ENCODE results near the gene SMIM45.
A peak's percentile ranks its signal among the peaks of the same experiment; 100 is the strongest.

The SMIM45 gene

DNA sequence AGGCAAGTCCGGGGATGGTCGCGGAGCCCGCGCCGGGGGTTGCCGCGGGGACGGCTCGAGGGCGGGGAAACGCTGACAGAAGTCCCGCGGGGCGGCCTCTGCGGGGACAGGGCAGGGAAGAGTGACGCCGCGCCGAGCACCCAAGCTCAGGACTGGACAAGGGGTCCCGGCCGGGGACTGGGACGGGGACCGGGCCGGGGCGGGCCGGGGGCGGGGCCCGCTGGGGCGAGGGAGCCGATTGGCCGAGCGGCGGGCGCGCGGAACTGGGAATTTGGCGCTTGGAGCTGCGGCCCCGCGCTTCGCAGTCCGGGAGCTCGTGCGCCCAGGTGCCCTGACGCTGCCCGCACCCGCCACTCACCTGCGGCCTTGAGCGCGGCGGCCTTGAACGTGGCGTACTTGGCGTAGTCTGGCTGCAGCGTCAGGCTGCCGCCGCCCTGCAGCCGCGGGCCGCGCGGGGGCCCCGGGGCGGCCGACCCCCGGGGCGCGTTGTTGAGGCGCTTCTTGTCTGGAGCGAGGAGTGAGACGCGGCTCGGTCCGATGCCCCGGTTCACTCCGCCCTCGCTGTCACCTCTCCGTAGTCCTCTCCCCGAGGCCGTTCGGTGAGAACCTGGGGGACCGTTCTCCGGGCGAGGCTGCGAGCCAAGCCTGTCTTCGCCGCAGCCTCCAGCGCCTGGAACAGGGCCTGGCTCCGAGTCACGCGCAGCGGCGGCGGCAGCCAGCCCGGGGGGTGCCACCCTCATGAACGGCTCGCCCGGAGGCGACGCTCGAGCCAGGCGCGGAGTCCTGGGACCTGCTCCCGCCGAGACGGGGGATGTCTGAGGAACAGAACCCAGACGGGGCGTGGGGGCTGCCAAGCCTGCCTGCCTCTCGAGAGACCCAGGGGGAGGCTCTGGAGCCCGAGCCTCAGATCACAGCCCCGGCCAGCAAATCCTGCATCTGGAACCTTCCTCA, 41.6 kb upstream of the SMIM45 start:
- TF ChIP-seq POLR2AphosphoS5 (IDR thresholded peaks at IDR 0.05) (no peak), POLR2A (IDR thresholded peaks at IDR 0.05) (no peak), EP300 (IDR thresholded peaks at IDR 0.05) (no peak), CTCF (IDR thresholded peaks at IDR 0.05) (no peak)
- no peaks in the 10 kb centered on the region for H3K9me3 ChIP-seq
- H3K4me1 ChIP-seq = peaks cover 29 to 55% (median 35%) of the 10 kb centered on the region in 4 donors
- peaks cover 6 to 25% (median 14%) of the 10 kb centered on the region in 4 donors for H3K36me3 ChIP-seq
- peak in 1 of 2 donors; percentile 88 for DNase-seq
- ATAC-seq (ENCODE audit: low FRiP score in 2 of 2) = peak in 1 of 2 donors; percentile 32
- no peak overlapping the region for H3K27ac ChIP-seq
- H3K4me3 ChIP-seq = peak overlapping the region in 3 of 4 donors; percentile 28 to 40 (median 38)
- WGBS, 2 donors = 1 to 7% methylated on average over 6 to 31 of the region's 112 CpGs
- H3K27me3 ChIP-seq = peaks cover 0 to 61% (median 47%) of the 10 kb centered on the region in 4 donors

DNA sequence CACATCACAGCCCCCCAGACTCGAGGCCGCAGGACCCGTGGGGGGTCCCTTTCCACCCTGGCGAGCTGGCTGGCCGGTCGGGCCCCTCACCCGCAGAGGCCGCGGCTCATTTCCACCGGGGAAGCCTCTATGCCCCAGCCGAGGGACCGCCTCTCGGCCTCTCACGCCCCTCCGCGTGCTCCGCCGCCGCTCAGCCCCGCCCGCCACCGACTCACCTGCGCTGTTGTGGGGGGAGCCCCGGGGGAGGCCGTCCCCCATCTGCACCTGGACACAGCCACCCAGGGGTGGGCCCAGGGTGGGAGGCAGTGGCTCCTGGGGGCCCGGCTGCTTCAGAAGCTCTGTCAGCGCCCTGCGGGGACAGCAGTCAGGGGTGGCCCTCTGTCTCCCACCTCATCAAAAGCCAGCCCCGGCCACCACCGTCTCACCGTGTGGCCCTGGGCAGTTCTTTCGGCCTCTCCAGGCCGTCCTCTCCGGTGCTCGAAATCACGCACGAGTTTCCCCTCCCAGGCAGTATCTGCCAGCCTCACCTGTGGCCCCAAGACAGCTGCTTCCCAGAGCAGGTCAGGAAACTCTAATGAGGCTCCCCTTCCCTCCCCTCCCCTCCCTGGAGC, 40.8 kb upstream of the SMIM45 start:
- ATAC-seq (ENCODE audit: low FRiP score in 2 of 2) (no peak), DNase-seq (peak in 1 of 2 donors; percentile 86)
- WGBS, 2 donors = 17 to 26% methylated on average over 6 to 14 of the region's 37 CpGs
- H3K4me3 ChIP-seq = peak overlapping the region in 3 of 4 donors; percentile 28 to 40 (median 38)
- TF ChIP-seq CTCF (IDR thresholded peaks at IDR 0.05) = no peak
- TF ChIP-seq EP300 (IDR thresholded peaks at IDR 0.05) = no peak
- no peak for TF ChIP-seq POLR2AphosphoS5 (IDR thresholded peaks at IDR 0.05)
- no peak for TF ChIP-seq POLR2A (IDR thresholded peaks at IDR 0.05)
- H3K27me3 ChIP-seq = peaks cover 0 to 68% (median 54%) of the 10 kb centered on the region in 4 donors
- peaks cover 0 to 17% (median 8%) of the 10 kb centered on the region in 4 donors for H3K36me3 ChIP-seq
- H3K27ac ChIP-seq = no peak overlapping the region
- H3K9me3 ChIP-seq = no peaks in the 10 kb centered on the region
- peaks cover 31 to 60% (median 37%) of the 10 kb centered on the region in 4 donors for H3K4me1 ChIP-seq

DNA sequence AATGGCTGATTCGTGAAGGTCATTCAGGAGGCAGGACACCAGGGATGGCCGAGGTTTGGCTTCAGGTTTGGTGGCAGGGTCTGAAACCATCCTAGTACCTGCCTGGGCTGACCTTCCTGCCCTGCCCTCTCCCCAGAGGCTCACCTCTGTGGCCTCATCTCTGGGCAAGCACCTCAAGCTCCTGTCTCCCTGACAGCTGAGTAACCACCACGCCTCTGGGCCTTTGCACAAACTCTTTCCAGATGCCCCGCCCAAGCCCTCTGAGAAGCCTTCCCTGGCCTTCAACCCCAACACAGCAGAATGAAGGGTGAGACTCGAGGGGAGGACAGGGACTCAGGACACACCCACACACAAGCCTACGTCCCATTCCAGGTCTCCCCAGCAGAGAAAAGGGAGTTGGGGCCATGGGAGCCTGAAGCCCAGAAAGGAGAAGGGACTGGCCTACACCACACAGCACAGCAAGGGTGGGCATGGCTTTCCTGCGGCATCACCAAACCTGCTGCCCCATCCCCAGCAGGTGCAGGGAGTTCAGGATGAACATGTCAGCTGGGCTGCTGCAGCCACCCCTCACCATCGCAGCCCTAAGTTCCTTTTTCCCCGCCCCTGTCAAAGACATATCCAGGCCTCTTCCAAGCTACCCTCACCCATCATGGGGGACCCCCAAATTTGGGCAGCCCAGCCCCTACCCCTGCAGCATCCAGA, 39.5 kb upstream of the SMIM45 start:
- DNase-seq = no peak
- Histone ChIP-seq H3K4me1 (peaks cover 31 to 60% (median 37%) of the 10 kb centered on the region in 4 donors), H3K27ac (no peak overlapping the region), H3K36me3 (peaks cover 0 to 4% (median under 1%) of the 10 kb centered on the region in 4 donors), H3K4me3 (no peak overlapping the region), H3K27me3 (peaks cover 0 to 72% (median 60%) of the 10 kb centered on the region in 4 donors), H3K9me3 (no peaks in the 10 kb centered on the region)
- ATAC-seq (ENCODE audit: low FRiP score in 2 of 2) = no peak
- 75 to 84% methylated on average over 7 to 9 of the region's 9 CpGs for WGBS, 2 donors
- TF ChIP-seq POLR2A (IDR thresholded peaks at IDR 0.05) (no peak), CTCF (IDR thresholded peaks at IDR 0.05) (no peak), POLR2AphosphoS5 (IDR thresholded peaks at IDR 0.05) (no peak), EP300 (IDR thresholded peaks at IDR 0.05) (no peak)

- no peak overlapping the region for H3K27ac ChIP-seq
- no peaks in the 10 kb centered on the region for H3K9me3 ChIP-seq
- H3K27me3 ChIP-seq = peaks cover 0 to 76% (median 62%) of the 10 kb centered on the region in 4 donors
- WGBS, 2 donors = 63 to 71% methylated on average over 2 to 11 of the region's 11 CpGs
- no peaks in the 10 kb centered on the region for H3K36me3 ChIP-seq
- ATAC-seq (ENCODE audit: low FRiP score in 2 of 2) (no peak), DNase-seq (no peak)
- peaks cover 35 to 60% (median 41%) of the 10 kb centered on the region in 4 donors for H3K4me1 ChIP-seq
- H3K4me3 ChIP-seq = no peak overlapping the region
- no peak for TF ChIP-seq EP300 (IDR thresholded peaks at IDR 0.05)
- no peak for TF ChIP-seq POLR2A (IDR thresholded peaks at IDR 0.05)
- TF ChIP-seq POLR2AphosphoS5 (IDR thresholded peaks at IDR 0.05) = no peak
- no peak for TF ChIP-seq CTCF (IDR thresholded peaks at IDR 0.05)
These were observed 38.8 kb upstream of the SMIM45 start for GRCh38 chr22:41913040-41913719.
